Measurements from ENCODE around the gene C20orf96.

GRCh38 chr20:328027-328974 lies 37.8 kb upstream of the C20orf96 start:
- TF ChIP-seq POLR2A (IDR thresholded peaks at IDR 0.05): no peak
- no peak for TF ChIP-seq CTCF (IDR thresholded peaks at IDR 0.05)

Data from breast epithelium (tissue), 3 donors.